CD8-positive, alpha-beta T cell (primary cell): ENCODE measurements around the gene CEP295NL. TPM values are rescaled to one million over a fixed set of nuclear protein-coding genes. Genes with fewer than 3 reads are reported as not detected.

ENCODE experiments used
- total RNA-seq, 46 experiments: library from RNA in 2 of 46; stranded (reverse) in 2 of 46; gene quantifications; one replicate each; pipeline ENCODE4 v1.2.3 and lab custom pipeline; 2021 to 2026

Gene CEP295NL
- total RNA-seq, 2 experiments from 2014 or later: 5.3 to 6.3 TPM

Other genes with a start within 250 kb of the CEP295NL start
- gene CYTH1, start 120.9 kb downstream of the CEP295NL start, total RNA-seq: 100 to 1,000 TPM; 475 to 490 TPM
- 100 to 1,000 TPM; 755 to 805 TPM for gene USP36, start 62.4 kb downstream of the CEP295NL start, total RNA-seq
- 1 to 10 TPM; 8.9 to 9.4 TPM for gene TIMP2, start 22.2 kb upstream of the CEP295NL start, total RNA-seq
- gene LGALS3BP, start 76.7 kb upstream of the CEP295NL start, total RNA-seq: 10 to 100 TPM; 30.9 to 32.0 TPM
- 10 to 100 TPM; 41.6 to 48.9 TPM for gene CANT1, start 106.6 kb upstream of the CEP295NL start, total RNA-seq
- under 1 TPM in 1 of 2 experiments, not detected in 1; 0.78 TPM for gene C1QTNF1, start 121.0 kb upstream of the CEP295NL start, total RNA-seq
- 10 to 100 TPM; 84.1 to 92.8 TPM for gene ENGASE, start 171.6 kb upstream of the CEP295NL start, total RNA-seq